Fibroblast of lung (primary cell): Measurements from ENCODE around the gene MRPL27. TPM values are rescaled to one million over a fixed set of nuclear protein-coding genes. Genes with fewer than 3 reads are reported as not detected.

Experiments
- DNase-seq, 2 donors: peaks; one replicate each; pipeline versions ENCODE4 v3.0.0 to v3.0.0-alpha.2; 2010; ENCODE audit warnings: low read depth in 2 of 2
- H2AFZ ChIP-seq: 2 replicates; pipeline ENCODE4 v1.5.1; 2012; ENCODE audit warnings: low read length, control low read depth, inconsistent platforms
- H3K27ac ChIP-seq: 2 replicates; pipeline ENCODE4 v1.5.1; 2011; ENCODE audit warnings: low read length, control low read depth; ENCODE audit not compliant: insufficient read depth
- H3K27me3 ChIP-seq: 2 replicates; pipeline ENCODE4 v1.5.1; 2011; ENCODE audit warnings: mild to moderate bottlenecking, low read length; ENCODE audit not compliant: control insufficient read depth, insufficient read depth
- H3K36me3 ChIP-seq: 2 replicates; pipeline ENCODE4 v1.5.1; 2011; ENCODE audit warnings: low read length; ENCODE audit not compliant: control insufficient read depth, insufficient read depth
- H3K4me1 ChIP-seq: 2 replicates; pipeline ENCODE4 v1.5.1; 2011; ENCODE audit warnings: low read length; ENCODE audit not compliant: control insufficient read depth, insufficient read depth; ENCODE audit errors: extremely low read depth
- H3K4me2 ChIP-seq: 2 replicates; pipeline ENCODE4 v1.5.1; 2011; ENCODE audit warnings: low read length, control low read depth; ENCODE audit not compliant: insufficient read depth; ENCODE audit errors: extremely low read depth
- H3K4me3 ChIP-seq, 4 experiments: fragments of 200-600 bp in 1 of 4; sonication (generic) in 1 of 4; replicated peaks in 1 of 4; 2 replicates each; pipeline ENCODE4 v1.5.1; 2011 to 2016; ENCODE audit warnings: low read length in 4 of 4, low read depth in 3 of 4, mild to moderate bottlenecking in 3 of 4, control low read depth in 2 of 4, inconsistent platforms in 1 of 4, mixed read lengths in 1 of 4; ENCODE audit not compliant: insufficient read depth in 1 of 4; ENCODE audit errors: control extremely low read depth in 1 of 4
- H3K79me2 ChIP-seq: 2 replicates; pipeline ENCODE4 v1.5.1; 2012; ENCODE audit warnings: mild to moderate bottlenecking, low read length, inconsistent platforms; ENCODE audit not compliant: control insufficient read depth, insufficient read depth
- H3K9ac ChIP-seq: 2 replicates; pipeline ENCODE4 v1.5.1; 2011; ENCODE audit warnings: mild to moderate bottlenecking, low read length, control low read depth; ENCODE audit not compliant: insufficient read depth
- H3K9me3 ChIP-seq: 2 replicates; pipeline ENCODE4 v1.5.1; 2012; ENCODE audit warnings: low read depth, low read length; ENCODE audit not compliant: control insufficient read depth, insufficient read depth
- H4K20me1 ChIP-seq: 2 replicates; pipeline ENCODE4 v1.5.1; 2011; ENCODE audit warnings: low read length; ENCODE audit not compliant: control insufficient read depth, insufficient read depth; ENCODE audit errors: extremely low read depth
- EZH2 ChIP-seq: IDR thresholded peaks from 2 replicates; pipeline ENCODE4 v1.5.1; 2012; ENCODE audit warnings: low read length, control low read depth, mild to moderate bottlenecking; ENCODE audit errors: missing control alignments
- polyA plus RNA-seq, 2 donors: library from polyadenylated mRNA; depleted of rRNA in 1 of 2; stranded (reverse) in 1 of 2; unstranded in 1 of 2; fragments of >200 nt; gene quantifications; 2 replicates each; pipeline ENCODE4 v1.2.1, GENCODE V29; 2011 to 2012; ENCODE audit warnings: missing spikeins in 1 of 2
- total RNA-seq: library from RNA; depleted of rRNA; stranded (reverse); fragments of >200 nt; gene quantifications from 2 replicates; pipeline ENCODE4 v1.2.1, GENCODE V29; 2014
- TF ChIP-seq, protein P1 (sequence below), 2 donors: IDR thresholded peaks in 1 of 2; conservative IDR thresholded peaks in 1 of 2; 1 replicate in 1 of 2; 2 replicates in 1 of 2; pipeline ENCODE4 v1.5.1; 2011 to 2012; ENCODE audit warnings: low read length in 2 of 2, control low read depth in 1 of 2, inconsistent platforms in 1 of 2, low read depth in 1 of 2, mild to moderate bottlenecking in 1 of 2

The MRPL27 gene
- total and polyA plus RNA-seq, 2 donors (not counting 1 experiment from before 2014, with no cell fraction given): 53.3 to 113 TPM

- no peak for DNase-seq
- H3K36me3 ChIP-seq: peaks cover 26% of the 10 kb centered on the region
- no peak overlapping the region for H3K4me3 ChIP-seq
- H3K79me2 ChIP-seq: peaks cover 2% of the 10 kb centered on the region
- no peaks in the 10 kb centered on the region for H4K20me1 ChIP-seq
- no peaks in the 10 kb centered on the region for H3K4me1 ChIP-seq
- H3K9me3 ChIP-seq: no peaks in the 10 kb centered on the region
- H3K4me2 ChIP-seq: no peak overlapping the region
- H3K27me3 ChIP-seq: no peaks in the 10 kb centered on the region
- no peak overlapping the region for H2AFZ ChIP-seq
- TF ChIP-seq, protein P1, sequence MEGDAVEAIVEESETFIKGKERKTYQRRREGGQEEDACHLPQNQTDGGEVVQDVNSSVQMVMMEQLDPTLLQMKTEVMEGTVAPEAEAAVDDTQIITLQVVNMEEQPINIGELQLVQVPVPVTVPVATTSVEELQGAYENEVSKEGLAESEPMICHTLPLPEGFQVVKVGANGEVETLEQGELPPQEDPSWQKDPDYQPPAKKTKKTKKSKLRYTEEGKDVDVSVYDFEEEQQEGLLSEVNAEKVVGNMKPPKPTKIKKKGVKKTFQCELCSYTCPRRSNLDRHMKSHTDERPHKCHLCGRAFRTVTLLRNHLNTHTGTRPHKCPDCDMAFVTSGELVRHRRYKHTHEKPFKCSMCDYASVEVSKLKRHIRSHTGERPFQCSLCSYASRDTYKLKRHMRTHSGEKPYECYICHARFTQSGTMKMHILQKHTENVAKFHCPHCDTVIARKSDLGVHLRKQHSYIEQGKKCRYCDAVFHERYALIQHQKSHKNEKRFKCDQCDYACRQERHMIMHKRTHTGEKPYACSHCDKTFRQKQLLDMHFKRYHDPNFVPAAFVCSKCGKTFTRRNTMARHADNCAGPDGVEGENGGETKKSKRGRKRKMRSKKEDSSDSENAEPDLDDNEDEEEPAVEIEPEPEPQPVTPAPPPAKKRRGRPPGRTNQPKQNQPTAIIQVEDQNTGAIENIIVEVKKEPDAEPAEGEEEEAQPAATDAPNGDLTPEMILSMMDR (conservative IDR thresholded peaks at IDR 0.05 in 1 of 2, IDR thresholded peaks at IDR 0.05 in 1 of 2; ENCODE audit: low read depth in 1 of 2, low read length in 2 of 2): no peak
- no peak for TF ChIP-seq EZH2
- no peak overlapping the region for H3K9ac ChIP-seq
- H3K27ac ChIP-seq: no peak overlapping the region
These were observed 17.7 kb downstream of the MRPL27 start for GRCh38 chr17:50355336-50355700.

GRCh38 chr17:50354776-50355175 lies 18.2 kb downstream of the MRPL27 start:
- TF ChIP-seq EZH2: no peak
- TF ChIP-seq, protein P1 (conservative IDR thresholded peaks at IDR 0.05 in 1 of 2, IDR thresholded peaks at IDR 0.05 in 1 of 2; ENCODE audit: low read depth in 1 of 2, low read length in 2 of 2): no peak
- H3K36me3 ChIP-seq: peaks cover 26% of the 10 kb centered on the region
- no peak overlapping the region for H3K4me2 ChIP-seq
- no peak for DNase-seq
- no peak overlapping the region for H2AFZ ChIP-seq
- H3K27ac ChIP-seq: no peak overlapping the region
- H3K79me2 ChIP-seq: peaks cover 2% of the 10 kb centered on the region
- no peak overlapping the region for H3K9ac ChIP-seq
- no peaks in the 10 kb centered on the region for H3K27me3 ChIP-seq
- no peaks in the 10 kb centered on the region for H4K20me1 ChIP-seq
- no peaks in the 10 kb centered on the region for H3K9me3 ChIP-seq
- H3K4me1 ChIP-seq: no peaks in the 10 kb centered on the region
- H3K4me3 ChIP-seq: no peak overlapping the region

GRCh38 chr17:50354198-50354597 lies 18.8 kb downstream of the MRPL27 start:
- H3K9ac ChIP-seq: no peak overlapping the region
- no peaks in the 10 kb centered on the region for H3K27me3 ChIP-seq
- peaks cover 2% of the 10 kb centered on the region for H3K79me2 ChIP-seq
- TF ChIP-seq, protein P1 (conservative IDR thresholded peaks at IDR 0.05 in 1 of 2, IDR thresholded peaks at IDR 0.05 in 1 of 2; ENCODE audit: low read depth in 1 of 2, low read length in 2 of 2): no peak
- TF ChIP-seq EZH2: no peak
- H3K27ac ChIP-seq: no peak overlapping the region
- DNase-seq: no peak
- no peak overlapping the region for H3K4me3 ChIP-seq
- H3K9me3 ChIP-seq: no peaks in the 10 kb centered on the region
- H3K4me2 ChIP-seq: no peak overlapping the region
- no peaks in the 10 kb centered on the region for H4K20me1 ChIP-seq
- no peaks in the 10 kb centered on the region for H3K4me1 ChIP-seq
- H3K36me3 ChIP-seq: peaks cover 26% of the 10 kb centered on the region
- no peak overlapping the region for H2AFZ ChIP-seq
